GM21390 (cell line): Measurements from ENCODE around the gene CD74.
"Not testable (repeated sequence)": the region's sequence is repeated elsewhere in the genome, so short reads cannot be mapped to it uniquely, and the experiment has no call there.

Source experiments
- ATAC-seq: cut with Tn5 transposase; IDR thresholded peaks from one replicate; pipeline ENCODE4 v1.9.1; 2021; ENCODE audit not compliant: unreplicated experiment

CD74 gene

DNA sequence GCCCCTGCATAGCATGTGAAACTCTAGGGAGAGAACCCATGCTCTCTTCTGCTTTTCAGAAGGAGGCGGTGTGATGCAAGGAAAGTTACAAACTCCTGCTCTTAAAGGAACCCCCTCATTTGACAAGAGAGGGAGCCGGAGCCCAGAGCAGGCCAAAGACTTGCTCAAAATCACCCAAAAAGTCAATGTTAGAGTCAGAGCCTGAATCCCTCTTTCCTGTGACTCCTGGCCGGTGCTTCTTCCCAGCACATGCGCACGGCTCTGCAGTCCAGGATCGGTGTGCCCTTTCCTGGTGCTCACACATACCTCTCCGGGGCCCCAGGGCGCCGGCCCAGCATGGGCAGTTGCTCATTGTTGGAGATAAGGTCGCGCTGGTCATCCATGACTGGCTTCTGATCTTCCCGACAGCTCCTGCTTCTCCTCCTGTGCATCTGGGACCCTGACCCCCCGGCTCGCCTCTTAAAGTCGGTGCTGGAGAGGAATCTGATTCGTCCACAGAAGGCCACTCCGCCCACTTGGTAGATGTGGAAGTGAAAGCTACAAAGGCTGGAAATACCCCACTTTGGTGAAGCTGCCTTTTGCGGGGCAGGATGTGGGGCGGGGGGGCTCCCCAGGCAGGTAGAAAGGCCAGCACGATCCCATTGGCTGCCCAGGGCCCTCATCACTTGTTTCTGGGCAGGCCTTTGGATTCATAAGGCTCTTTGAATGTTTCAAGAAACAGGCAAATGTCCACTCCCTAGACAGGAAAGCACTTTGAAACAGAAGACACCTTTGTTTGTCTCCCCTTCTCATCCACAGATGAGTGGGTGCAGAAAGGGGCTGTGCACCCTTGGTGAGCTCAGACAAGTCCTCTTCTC, at the start of gene CD74:
Gene CD74 (minus strand): TSS at position 592 of the 857 bp plus-strand sequence. CDS start 161 bp downstream, at position 431.
- peak; percentile 68 for ATAC-seq

DNA sequence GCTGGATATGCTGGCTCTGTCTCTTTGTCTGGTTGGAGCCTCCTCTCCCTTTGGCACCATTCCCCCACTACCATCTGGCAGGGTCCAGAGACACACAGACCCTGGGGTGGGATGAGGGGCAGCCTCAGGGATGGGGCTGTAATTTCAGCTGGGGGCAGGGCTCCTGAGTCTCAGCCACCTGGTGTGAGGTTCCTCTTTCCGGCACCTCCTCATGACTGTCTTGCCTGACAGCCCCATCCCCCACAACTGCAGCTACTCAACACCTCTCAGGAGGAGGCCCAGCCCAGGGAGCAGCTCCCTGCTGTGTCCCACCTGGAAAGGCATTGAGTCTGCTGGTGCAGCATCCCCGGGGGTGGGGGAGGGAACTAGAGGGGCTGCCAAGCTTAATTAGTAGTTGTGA, 48.5 kb upstream of the CD74 start:
- ATAC-seq, result peak; percentile 83

DNA sequence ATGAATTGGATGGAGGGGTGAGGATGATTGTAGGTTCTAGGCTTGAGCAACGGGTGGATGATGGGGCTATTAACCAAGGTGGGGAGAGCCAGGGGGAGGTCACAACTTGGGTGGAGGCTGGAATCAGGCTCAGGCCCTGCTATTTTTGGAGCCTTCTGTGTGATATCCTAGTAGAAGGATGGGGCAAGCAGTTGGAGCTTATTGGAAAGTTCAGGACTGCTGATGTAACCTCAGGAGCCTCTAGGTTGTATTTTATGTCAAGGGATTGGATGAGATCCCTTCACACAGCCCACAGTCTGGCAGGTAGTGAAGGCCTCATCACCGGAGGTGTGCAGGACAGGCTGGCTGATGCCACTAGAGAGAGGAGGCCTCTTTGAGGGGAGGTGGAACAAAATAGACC, 48.1 kb upstream of the CD74 start:
- no peak for ATAC-seq

DNA sequence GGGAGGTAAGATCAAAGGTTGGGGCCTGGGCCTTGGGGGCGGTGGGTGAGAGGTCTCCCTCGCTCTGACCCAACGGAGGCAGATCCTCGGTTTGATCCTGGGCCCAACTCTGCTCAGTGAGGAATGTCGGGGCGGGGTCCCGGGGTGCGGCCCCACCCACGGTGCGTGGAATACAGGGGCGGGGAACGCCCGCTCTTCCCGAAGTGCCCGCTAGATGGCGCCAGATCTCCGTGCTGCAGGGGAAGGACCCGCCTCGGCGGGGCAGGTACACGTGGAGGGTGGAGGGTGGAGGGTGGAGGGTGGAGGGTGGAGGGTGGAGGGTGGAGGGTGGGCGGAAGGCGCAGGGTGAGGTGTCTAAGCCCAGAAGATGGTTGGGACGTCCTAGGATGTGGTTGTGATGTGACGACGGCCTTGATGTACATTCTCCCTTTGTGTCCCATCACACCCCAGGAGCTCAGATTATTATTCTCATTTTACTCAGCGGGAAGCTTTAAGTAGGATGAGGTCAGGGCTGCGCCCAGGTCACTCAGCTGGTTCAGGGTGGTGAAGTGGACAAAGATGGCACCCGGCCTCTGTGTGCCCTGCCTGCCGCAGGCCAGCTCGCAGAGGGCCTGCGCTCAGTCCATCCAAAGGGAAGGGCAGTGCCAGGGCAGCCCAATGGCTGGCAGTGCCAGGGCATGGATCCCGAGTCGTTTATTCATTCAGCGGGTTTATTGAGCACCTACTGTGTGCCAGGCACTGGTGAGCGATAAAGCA, 46.3 kb upstream of the CD74 start:
- ATAC-seq, result peak; percentile 74

DNA sequence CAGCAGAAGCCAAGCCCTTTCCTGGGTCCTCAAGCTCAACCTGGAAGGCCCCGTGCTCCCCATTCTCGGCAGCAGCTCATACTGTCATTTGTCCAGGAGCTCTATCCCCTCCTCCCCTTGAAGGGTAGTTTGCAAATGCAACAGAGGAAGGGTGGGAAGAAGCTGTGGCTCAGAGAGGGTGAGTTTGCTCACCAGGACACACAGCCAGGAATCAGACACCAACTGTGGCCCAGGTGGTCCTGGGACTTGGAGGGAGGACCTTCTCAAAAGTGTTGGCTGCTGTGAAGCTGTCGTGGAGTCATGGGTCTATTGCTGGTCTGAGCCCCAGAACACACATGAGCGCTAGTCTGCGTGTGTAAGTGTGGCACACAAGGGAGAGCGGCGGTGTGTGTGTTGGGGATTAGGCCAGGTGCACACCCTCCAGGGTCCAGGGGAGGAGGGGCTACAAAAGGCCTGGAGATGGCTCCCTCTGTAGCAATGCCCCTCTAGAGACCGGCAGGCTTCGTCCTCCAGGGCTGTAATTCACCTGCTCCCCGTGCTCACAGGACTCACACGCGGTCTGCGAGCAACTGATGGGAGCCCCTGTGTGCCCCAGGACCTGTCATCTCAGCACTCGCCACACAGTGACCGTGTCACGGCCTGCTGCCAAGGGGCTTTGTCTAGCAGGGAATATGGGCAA, 45.0 kb upstream of the CD74 start:
- no peak for ATAC-seq

DNA sequence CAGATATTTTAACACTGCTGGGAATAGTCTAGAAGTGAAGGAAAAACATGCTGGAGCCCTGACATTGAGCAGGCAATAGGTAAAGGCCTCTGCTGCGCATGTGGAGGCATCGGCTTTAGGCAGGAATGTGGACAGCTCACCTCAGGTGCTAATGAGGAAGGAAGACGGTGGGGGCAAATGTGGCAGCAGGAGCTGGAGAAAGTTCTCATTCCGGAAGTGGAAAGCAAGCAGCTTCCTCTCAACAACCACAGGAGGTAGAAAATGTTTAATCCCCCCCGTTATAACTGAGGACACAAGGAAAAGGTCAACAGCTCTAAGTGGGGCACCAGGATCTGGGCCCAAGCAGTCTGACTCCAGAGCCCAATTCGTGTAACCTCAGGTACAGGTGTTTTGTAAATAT, 44.4 kb upstream of the CD74 start:
- ATAC-seq, result no peak

DNA sequence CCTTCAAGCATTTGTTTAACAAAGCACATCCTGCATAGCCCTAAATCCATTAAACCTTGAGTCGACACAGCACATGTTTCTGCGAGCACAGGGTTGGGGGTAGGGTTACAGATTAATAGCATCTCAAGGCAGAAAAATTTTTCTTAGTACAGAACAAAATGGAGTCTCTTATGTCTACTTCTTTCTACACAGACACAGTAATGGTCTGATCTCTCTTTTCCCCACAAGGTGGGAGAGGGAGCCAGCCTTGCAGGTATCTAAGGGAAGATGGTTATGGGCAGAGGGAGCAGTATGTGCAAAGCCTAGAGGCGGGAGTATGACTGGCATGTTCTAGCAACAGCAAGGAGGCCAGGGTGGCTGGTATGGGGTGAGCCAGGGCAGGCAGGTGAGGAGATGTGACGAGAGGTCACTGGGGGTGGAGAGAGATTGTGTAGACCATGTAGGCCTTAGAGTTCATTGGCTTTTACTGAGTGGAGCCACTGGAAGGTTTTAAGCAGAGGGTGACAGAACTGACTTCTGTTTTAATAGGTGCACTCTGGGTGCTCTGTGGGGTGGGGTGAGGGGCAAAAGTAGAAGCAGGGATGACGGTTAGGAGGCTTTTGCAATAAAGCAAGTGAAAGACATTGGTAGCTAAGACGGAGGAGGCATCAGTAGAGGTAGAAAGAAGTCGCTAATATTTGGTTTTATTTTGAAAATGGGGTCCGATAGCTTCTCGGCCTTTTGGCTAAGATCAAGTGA, 42.0 kb upstream of the CD74 start:
- no peak for ATAC-seq

DNA sequence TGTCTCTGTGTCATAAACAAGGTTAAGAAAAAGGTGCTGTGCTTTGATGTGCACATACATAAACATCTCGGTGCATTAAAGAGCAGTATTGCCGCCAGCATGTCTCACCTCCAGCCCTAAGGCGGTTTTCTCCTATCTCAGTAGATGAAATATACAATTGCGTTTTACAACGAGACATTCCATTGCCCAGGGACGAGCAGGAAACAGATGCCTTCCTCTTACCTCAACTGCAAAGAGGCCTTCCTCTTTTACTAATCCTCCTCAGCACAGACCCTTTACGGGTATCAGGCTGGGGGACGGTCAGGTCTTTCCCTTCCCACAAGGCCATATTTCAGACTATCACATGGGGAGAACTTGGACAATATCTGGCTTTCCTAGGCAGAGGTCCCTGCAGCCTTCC, 41.3 kb upstream of the CD74 start:
- ATAC-seq, result not testable (repeated sequence)

DNA sequence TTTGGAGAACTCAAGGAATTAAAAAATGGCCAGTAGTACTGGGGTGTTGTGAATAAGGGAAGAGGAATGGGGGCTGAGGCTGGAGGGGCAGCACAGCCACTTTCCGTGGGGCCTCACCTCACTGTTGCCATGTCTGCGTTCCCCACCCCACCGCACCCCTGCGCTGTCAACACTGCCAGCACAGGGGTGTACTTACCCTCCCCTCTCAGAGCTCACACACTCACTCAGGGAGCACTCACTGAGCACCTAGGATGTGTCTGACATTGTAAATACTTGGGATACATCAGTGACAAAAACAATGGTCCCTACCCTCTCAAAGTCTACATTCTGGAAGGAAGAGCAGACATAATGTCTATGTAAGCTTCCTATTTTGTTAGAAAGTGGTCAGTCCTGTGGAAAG, 40.2 kb upstream of the CD74 start:
- no peak for ATAC-seq

DNA sequence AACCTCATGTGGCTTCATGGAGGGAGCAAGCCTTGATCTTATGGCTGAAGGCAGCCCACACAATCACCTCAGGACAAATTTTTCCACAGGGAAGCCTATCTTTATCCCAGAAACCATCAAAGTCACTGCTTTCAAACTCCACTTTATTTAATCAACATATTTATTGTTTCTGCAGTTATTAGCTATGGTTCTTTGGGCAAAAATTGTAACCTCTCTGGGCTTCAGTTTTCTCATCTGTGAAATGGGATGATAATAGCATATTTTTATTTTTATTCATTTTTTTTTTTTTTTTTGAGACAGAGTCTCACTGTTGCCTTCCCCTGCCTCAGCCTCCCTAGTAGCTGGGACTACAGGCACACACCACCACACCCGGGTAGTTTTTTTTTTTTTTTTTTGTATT, 38.9 kb upstream of the CD74 start:
- no peak for ATAC-seq

DNA sequence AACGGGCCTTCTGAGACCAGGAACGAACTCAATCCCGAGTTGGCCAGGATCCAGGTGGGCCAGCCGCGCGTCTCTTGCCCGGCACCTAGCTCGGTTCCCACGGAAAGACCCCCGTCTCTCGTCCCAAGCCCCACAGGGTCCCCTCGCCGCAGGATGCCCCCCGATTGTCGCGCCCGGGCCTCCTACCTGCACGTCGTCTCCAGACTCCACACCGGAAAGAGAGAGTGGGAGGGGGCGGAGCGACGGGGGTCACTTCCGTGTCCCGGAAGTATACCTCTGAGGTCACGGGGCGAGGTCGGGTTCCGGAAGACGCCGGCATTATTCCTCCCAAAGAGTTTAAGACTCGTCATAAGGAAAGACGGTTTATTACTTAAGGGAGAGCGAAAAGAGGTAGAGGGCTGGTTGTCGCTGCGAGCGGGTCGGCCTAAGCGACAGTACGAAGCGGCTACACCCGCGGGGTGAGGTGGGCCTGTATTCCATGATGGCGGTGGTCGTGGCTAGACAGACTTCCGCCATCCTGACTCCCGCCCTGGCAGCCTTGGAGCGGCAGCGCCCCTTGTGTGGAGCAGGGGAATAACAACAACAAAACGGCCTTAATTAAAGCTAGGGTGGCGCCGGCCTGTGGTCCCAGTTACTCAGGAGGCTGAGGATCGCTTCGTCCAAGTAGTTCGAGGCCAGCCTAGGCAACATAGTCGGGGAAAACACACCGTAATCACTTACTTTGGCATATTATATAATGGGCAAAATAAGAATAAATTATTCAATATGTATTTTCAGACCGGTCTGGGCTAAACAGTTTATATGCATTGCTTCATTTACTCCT, 37.0 kb upstream of the CD74 start, which contains the start of gene RPS14:
Gene RPS14 (minus strand): TSS at position 223 of the 823 bp plus-strand sequence. CDS start 2,006 bp downstream, outside the sequence.
- ATAC-seq, result peak; percentile 95

DNA sequence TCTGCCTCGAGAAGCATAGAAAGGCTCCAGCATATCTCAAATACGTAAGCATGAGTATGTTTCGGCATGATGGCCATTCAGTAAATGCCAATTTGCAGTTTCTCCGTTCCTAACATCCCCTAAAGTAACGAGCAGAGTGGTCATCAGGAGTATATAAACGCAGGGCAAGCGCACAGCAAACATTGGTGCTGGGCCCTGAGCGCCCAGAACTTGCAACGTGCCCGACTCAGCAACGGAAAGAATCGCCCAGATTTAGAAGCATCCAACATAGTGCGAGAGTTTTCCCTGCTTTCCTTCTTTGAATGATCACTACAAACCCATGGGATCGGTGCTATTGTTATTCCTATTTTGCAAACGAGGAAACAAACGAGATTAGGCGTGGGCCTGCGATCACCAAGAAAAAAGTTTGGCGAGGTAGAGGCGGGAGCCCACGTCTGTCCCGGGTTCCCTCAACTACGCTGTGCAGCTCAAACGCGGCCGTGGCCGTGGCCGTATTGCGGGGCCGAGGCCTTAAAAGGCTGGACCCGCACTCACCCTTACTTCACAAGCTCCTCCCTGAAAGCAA, 36.3 kb upstream of the CD74 start:
- peak; percentile 22 for ATAC-seq

DNA sequence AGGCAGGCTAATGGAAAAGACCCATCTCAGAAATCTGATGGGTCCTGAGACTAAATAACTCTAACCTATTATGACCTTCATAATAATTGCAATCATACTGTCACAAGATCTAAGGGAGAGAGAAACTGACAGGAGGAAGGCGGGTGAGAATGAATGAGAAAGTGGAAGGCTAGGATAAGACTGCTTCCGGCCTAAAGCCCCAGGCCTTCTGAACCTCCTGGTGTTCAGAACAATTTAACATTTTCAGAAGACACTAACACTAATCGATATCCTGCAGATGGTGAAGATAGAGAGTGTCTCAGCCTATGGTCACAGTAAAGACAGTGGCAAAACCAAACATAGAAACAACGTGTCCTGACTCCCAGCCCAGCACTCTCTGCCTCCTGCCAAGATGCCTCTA, 35.6 kb upstream of the CD74 start:
- no peak for ATAC-seq

DNA sequence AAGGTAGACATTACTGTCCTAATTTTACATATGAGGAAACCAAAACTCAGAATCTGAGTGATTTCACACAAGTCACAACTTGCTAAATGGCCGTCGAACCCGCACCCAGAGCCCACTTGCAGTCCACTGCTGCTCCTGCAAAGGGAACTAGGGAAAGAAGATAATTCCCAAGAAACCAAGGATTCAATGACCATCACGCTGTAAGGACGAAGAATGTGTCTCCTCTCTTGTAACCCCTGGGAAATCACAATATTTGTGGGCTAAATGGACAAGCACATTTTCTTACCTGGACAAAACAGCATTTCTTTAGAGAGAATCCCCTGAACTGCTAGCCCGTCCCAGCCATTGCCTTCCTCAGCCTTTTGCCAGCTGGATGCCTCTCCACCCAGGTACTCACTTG, 34.5 kb upstream of the CD74 start:
- no peak for ATAC-seq

DNA sequence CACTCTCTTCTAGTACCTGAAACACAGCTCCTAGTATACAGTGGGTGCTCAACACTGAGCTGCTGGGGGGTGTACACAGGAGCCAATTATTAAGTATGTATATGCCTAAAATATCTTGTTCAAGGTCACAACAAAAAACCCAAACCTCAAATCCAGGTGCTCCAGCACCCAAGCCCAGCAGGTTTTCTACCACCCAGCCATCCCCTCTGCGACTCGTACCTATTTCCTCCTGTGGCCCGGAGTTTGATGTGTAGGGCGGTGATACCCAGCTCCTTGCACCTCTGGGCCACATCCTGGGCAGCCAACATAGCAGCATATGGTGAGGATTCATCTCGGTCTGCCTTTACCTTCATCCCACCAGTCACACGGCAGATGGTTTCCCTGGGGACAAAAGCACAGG, 33.9 kb upstream of the CD74 start:
- no peak for ATAC-seq

DNA sequence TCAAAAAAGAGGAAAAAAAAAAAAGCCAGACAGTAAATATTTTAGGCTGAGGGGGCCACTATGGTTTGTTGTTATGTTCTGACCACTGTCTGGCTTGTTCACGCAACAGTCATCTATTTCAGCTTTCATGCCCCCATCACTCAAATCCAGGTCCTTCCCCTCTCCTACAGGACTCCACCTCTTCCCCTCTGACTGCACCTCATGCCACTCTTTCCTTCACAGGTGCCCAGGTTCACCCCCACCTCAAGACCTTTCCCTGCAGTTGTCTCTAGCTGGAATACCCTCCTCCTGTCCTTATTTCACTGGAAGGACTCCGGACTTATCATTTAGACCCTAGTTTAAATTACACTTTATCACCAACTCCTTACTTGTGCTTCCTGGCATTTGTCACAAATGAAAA, 33.4 kb upstream of the CD74 start:
- no peak for ATAC-seq

DNA sequence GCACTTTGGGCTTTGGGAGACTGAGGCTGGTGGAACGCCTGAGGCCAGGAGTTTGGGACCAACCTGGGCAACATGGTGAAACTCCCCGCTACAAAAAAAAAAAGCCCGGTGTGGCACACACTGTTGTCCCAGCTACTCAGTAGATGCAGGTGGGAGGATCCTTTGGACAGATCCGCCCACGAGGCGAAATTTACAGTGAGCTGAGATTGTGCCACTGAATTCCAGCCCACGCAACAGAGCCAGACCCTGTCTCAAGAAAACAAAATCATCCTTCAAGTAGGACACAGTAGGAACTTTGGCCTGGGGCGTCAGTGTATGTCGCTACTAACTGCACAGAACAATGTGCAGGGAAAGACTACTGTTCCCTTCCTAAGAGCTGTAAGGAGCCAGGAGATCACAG, 32.1 kb upstream of the CD74 start:
- ATAC-seq, result no peak

DNA sequence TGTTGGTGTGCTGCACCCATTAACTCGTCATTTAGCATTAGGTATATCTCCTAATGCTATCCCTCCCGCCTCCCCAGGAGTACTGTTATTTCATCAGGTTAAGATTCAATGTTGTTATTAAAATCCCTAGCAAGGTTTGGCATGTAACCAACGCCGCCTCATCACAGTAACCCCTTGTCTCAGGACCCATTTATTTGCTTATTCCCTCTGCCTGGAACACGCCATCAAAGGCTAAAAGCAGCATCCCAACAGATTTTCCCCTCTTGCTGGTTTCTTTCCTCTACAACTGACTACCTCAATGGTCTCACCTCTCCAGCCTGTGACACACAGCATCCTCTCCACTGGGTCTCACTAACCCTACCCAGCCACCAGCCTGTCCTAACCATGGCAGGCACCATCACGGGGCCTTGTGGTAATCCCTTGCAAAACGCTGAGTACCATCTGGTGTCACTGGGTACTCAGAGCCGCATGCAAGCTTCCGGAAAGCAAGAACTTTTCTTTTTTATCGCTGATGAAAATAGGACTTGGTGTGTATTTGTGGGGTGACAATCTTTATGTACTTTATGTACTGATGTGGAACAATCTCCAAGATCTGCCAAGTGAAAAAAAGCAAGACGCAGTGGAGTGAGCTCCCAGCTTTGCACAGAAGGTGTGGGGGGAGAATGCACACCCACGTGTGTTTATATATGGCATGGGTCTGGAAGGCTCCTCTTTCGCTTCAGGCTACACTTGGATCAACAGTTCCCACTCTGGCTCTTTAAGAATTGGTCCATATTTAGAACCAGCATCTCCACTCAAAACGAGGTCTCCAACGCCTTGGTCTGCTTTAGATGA, 30.7 kb upstream of the CD74 start:
- ATAC-seq, result no peak

DNA sequence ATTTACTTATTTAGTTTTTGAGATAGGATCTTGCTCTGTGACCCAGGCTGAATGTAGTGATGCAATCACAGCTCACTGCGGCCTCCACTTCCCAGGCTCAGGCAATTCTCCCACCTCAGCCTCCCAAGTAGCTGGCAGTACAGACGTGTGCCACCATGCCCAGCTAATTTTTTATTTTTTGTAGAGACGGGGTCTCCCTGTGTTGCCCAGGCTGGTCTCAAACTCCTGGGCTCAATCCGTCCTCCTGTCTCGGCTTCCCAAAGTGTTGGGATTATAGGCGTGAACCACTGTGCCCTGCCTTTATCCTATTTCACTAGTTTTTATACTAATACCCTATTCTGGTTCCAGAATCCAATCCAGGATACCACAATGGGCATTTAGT, 30.0 kb upstream of the CD74 start:
- ATAC-seq, result no peak
